H1 (cell line): Measurements from ENCODE around the gene ARPP21. TPM values are rescaled to one million over a fixed set of nuclear protein-coding genes. Genes with fewer than 3 reads are reported as not detected.

ENCODE experiments used
- CTCF ChIA-PET: fragments of 300-600 bp; sonication (Branson Sonifier 250); formaldehyde crosslinking; loops from one replicate; lab custom pipeline; 2021; ENCODE audit not compliant: partially characterized antibody; lab: Charles Lee
- POLR2A ChIA-PET: fragments of 300-600 bp; sonication (Branson Sonifier 250); formaldehyde crosslinking; loops from one replicate; lab custom pipeline; 2021; ENCODE audit warnings: inconsistent platforms; ENCODE audit not compliant: partially characterized antibody; lab: Charles Lee
- DNase-seq, 2 experiments: peaks; one replicate each; pipeline versions ENCODE4 v3.0.0 to v3.0.0-alpha.2; 2010 to 2022; ENCODE audit warnings: low spot score in 2 of 2, low read depth in 1 of 2, mixed read lengths in 1 of 2
- FAIRE-seq: peaks from 2 replicates; lab custom pipeline; 2011; peaks lifted over from hg19 to GRCh38; lab: Jason Lieb, UNC
- H2AFZ ChIP-seq: 2 replicates; pipeline ENCODE4 v1.8.1; 2012; ENCODE audit warnings: low read length, inconsistent platforms
- H2AK5ac ChIP-seq: 2 replicates; pipeline ENCODE4 v1.6.1; 2013; ENCODE audit warnings: low read depth, low read length
- H2BK120ac ChIP-seq: replicated peaks from 2 replicates; pipeline ENCODE3; 2013; ENCODE audit warnings: low read depth, low read length, inconsistent platforms
- H2BK12ac ChIP-seq: 2 replicates; pipeline ENCODE4 v1.6.1; 2013; ENCODE audit warnings: low read depth, low read length
- H2BK15ac ChIP-seq: 2 replicates; pipeline ENCODE4 v1.6.1; 2013; ENCODE audit warnings: low read length
- H2BK20ac ChIP-seq: 2 replicates; pipeline ENCODE4 v1.6.1; 2013; ENCODE audit warnings: low read length
- H2BK5ac ChIP-seq: 2 replicates; pipeline ENCODE4 v1.6.1; 2013; ENCODE audit warnings: low read depth, low read length
- H3K14ac ChIP-seq: 2 replicates; pipeline ENCODE4 v1.6.1; 2013; ENCODE audit warnings: inconsistent platforms; ENCODE audit not compliant: insufficient read length
- H3K18ac ChIP-seq: 2 replicates; pipeline ENCODE4 v1.6.1; 2013; ENCODE audit warnings: low read length; ENCODE audit errors: extremely low read depth
- H3K23ac ChIP-seq: 2 replicates; pipeline ENCODE4 v1.6.1; 2013; ENCODE audit warnings: inconsistent platforms; ENCODE audit not compliant: insufficient read length
- H3K23me2 ChIP-seq: 2 replicates; pipeline ENCODE4 v1.6.1; 2013; ENCODE audit warnings: low read depth, low read length
- H3K27ac ChIP-seq: 2 replicates; pipeline ENCODE4 v1.6.1; 2011; ENCODE audit warnings: low read depth, low read length, inconsistent platforms
- H3K27me3 ChIP-seq, 4 experiments: replicated peaks in 1 of 4; 1 replicate in 1 of 4; 2 replicates in 3 of 4; pipeline versions ENCODE4 v1.6.1 to v1.8.1; 2011 to 2013; ENCODE audit warnings: low read length in 3 of 4, mild to moderate bottlenecking in 3 of 4, inconsistent platforms in 2 of 4, mixed read lengths in 2 of 4, moderate library complexity in 1 of 4; ENCODE audit not compliant: control insufficient read depth in 3 of 4, insufficient read depth in 3 of 4; ENCODE audit errors: extremely low read depth in 1 of 4
- H3K36me3 ChIP-seq, 4 experiments: 2 replicates each; pipeline versions ENCODE4 v1.6.1 to v1.8.1; 2011 to 2013; ENCODE audit warnings: mild to moderate bottlenecking in 4 of 4, low read length in 3 of 4, moderate library complexity in 2 of 4, control low read depth in 1 of 4, inconsistent platforms in 1 of 4; ENCODE audit not compliant: insufficient read depth in 4 of 4, control insufficient read depth in 2 of 4
- H3K4ac ChIP-seq: replicated peaks from 2 replicates; pipeline ENCODE3; 2013; ENCODE audit warnings: low read length, low read depth, mixed read lengths, inconsistent platforms; ENCODE audit not compliant: insufficient read length
- H3K4me1 ChIP-seq, 4 experiments: replicated peaks in 1 of 4; 1 replicate in 1 of 4; 2 replicates in 3 of 4; pipeline versions ENCODE4 v1.6.1 to v1.8.1; 2011 to 2013; ENCODE audit warnings: low read length in 3 of 4, inconsistent platforms in 2 of 4, mixed read lengths in 1 of 4; ENCODE audit not compliant: insufficient read depth in 4 of 4, control insufficient read depth in 3 of 4
- H3K4me2 ChIP-seq, 2 experiments: 2 replicates each; pipeline versions ENCODE4 v1.6.1 to v1.8.1; 2011 to 2013; ENCODE audit warnings: low read depth in 2 of 2, low read length in 2 of 2, control low read depth in 1 of 2, inconsistent platforms in 1 of 2, mild to moderate bottlenecking in 1 of 2; ENCODE audit not compliant: insufficient read depth in 1 of 2
- H3K4me3 ChIP-seq, 4 experiments: fragments of 200-600, 300-600 bp in 1 of 4; sonication (generic), shearing (Covaris generic), sonication (Bioruptor Twin) in 1 of 4; 2 replicates each; pipeline versions ENCODE4 v1.5.1 to v1.8.1; 2011 to 2016; ENCODE audit warnings: low read length in 4 of 4, low read depth in 3 of 4, control low read depth in 2 of 4, inconsistent platforms in 2 of 4, mild to moderate bottlenecking in 2 of 4, mixed read lengths in 1 of 4, moderate library complexity in 1 of 4; ENCODE audit not compliant: insufficient read depth in 2 of 4; ENCODE audit errors: extremely low read depth in 1 of 4
- H3K56ac ChIP-seq: replicated peaks from 2 replicates; pipeline ENCODE3; 2013; ENCODE audit warnings: low read depth, mild to moderate bottlenecking, mixed read lengths, low read length, inconsistent platforms; ENCODE audit not compliant: insufficient read length
- H3K79me1 ChIP-seq: 2 replicates; pipeline ENCODE4 v1.6.1; 2013; ENCODE audit warnings: low read depth, low read length, control low read depth
- H3K79me2 ChIP-seq, 2 experiments: 2 replicates each; pipeline versions ENCODE4 v1.6.1 to v1.8.1; 2012 to 2013; ENCODE audit warnings: low read length in 2 of 2, mild to moderate bottlenecking in 2 of 2, inconsistent platforms in 1 of 2; ENCODE audit not compliant: insufficient read depth in 2 of 2, control insufficient read depth in 1 of 2
- H3K9ac ChIP-seq, 4 experiments: replicated peaks in 1 of 4; 1 replicate in 1 of 4; 2 replicates in 3 of 4; pipeline versions ENCODE4 v1.6.1 to v1.8.1; 2011 to 2013; ENCODE audit warnings: low read depth in 3 of 4, low read length in 3 of 4, control low read depth in 2 of 4, mild to moderate bottlenecking in 2 of 4, moderate library complexity in 2 of 4, inconsistent platforms in 1 of 4; ENCODE audit errors: extremely low read depth in 1 of 4
- H3K9me3 ChIP-seq, 2 experiments: 2 replicates each; pipeline versions ENCODE4 v1.6.1 to v1.8.1; 2012 to 2013; ENCODE audit warnings: mild to moderate bottlenecking in 2 of 2, moderate library complexity in 2 of 2, control low read depth in 1 of 2, inconsistent platforms in 1 of 2, low read depth in 1 of 2, low read length in 1 of 2, mixed read lengths in 1 of 2; ENCODE audit not compliant: insufficient read depth in 2 of 2
- H4K20me1 ChIP-seq, 2 experiments: replicated peaks in 1 of 2; 2 replicates each; pipeline versions ENCODE3 to v1.8.1; 2011 to 2013; ENCODE audit warnings: inconsistent platforms in 2 of 2, low read length in 2 of 2, mild to moderate bottlenecking in 1 of 2; ENCODE audit not compliant: insufficient read depth in 2 of 2, control insufficient read depth in 1 of 2
- H4K5ac ChIP-seq: 2 replicates; pipeline ENCODE4 v1.6.1; 2013; ENCODE audit warnings: low read length, low read depth, mixed read lengths, inconsistent platforms; ENCODE audit not compliant: insufficient read length
- H4K8ac ChIP-seq: 2 replicates; pipeline ENCODE4 v1.8.0; 2013; ENCODE audit warnings: mild to moderate bottlenecking, moderate library complexity, low read length, inconsistent platforms; ENCODE audit not compliant: insufficient read depth; ENCODE audit errors: extremely low read depth
- H4K91ac ChIP-seq: replicated peaks from 2 replicates; pipeline ENCODE3; 2013; ENCODE audit warnings: low read length, mixed read lengths, inconsistent platforms; ENCODE audit not compliant: insufficient read length
- POLR2A ChIP-seq, 2 experiments: IDR thresholded peaks; 1 replicate in 1 of 2; 2 replicates in 1 of 2; pipeline ENCODE4 v1.6.1; 2011; ENCODE audit warnings: low read depth in 2 of 2, low read length in 2 of 2, mild to moderate bottlenecking in 2 of 2; ENCODE audit errors: control extremely low read depth in 1 of 2
- TEAD4 ChIP-seq: IDR thresholded peaks from 2 replicates; pipeline ENCODE4 v1.6.1; 2012; ENCODE audit warnings: low read depth, low read length, inconsistent platforms, mixed read lengths
- WGBS, 2 experiments: shearing (Covaris generic) in 1 of 2; methylation state at CpG; one replicate each; pipeline versions ENCODE4 v1.1.6 to v1.1.7; 2013 to 2015; ENCODE audit warnings: low lambda C conversion rate in 2 of 2, mixed read lengths in 2 of 2, inconsistent platforms in 1 of 2, low coverage in 1 of 2, missing lambda C conversion rate in 1 of 2; ENCODE audit not compliant: insufficient replicate concordance in 2 of 2, insufficient coverage in 1 of 2, insufficient read length in 1 of 2; ENCODE audit errors: extremely low coverage in 1 of 2, missing lambda C conversion rate in 1 of 2; 5-methylcytosine and 5-hydroxymethylcytosine counted together
- polyA plus RNA-seq, 7 experiments: library from polyadenylated mRNA; depleted of rRNA in 3 of 7; stranded (reverse) in 5 of 7; unstranded in 2 of 7; fragments of >200 nt in 5 of 7; fragments of 200-250 nt in 2 of 7; gene quantifications; 1 replicate in 5 of 7; 2 replicates in 1 of 7; 4 replicates in 1 of 7; pipeline versions ENCODE4 v1.2.1 to v1.2.3, GENCODE V29; 2011 to 2013; ENCODE audit warnings: missing spikeins in 2 of 7, mixed read lengths in 2 of 7
- total RNA-seq: library from RNA; stranded (reverse); fragmentation: NEBNext Ultra II Directional; extraction: Animal tissue kit (Norgen Biotek cat#: 25700); gene quantifications from 2 replicates; pipeline ENCODE4 v1.2.1, GENCODE V29; 2021

The ARPP21 gene
- total and polyA plus RNA-seq, 2 of the 8 experiments (the other 6 are each of a cell fraction or from before 2014, with no cell fraction given), result not detected

DNA sequence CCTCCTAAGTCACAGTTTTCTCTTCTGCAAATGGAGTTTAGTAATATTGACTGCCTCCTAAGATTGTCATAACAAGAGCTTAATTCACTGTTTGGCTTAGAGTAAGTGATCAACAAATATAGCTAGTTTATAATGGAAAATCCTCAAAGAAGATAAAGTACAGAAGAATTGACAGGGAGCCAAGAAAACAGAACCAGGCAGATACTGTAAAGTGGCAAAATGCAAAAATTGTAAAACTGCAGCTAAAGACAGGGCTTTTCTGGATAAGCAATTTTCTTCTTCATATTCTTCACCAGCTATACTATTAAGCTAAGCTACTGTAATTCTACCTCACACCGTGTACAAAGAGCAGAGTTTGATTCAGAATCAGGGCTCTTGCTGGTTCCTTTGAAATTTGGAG, 148.6 kb downstream of the ARPP21 start:
- no peak overlapping the region for H2AK5ac ChIP-seq
- no peaks in the 10 kb centered on the region for H3K79me2 ChIP-seq
- H4K91ac ChIP-seq, result no peak overlapping the region
- DNase-seq, result no peak
- H2BK15ac ChIP-seq, result no peak overlapping the region
- TF ChIP-seq POLR2A (IDR thresholded peaks at IDR 0.05; ENCODE audit: control extremely low read depth in 1 of 2, low read depth in 2 of 2, low read length in 2 of 2) (no peak), TEAD4 (no peak)
- no peak overlapping the region for H4K5ac ChIP-seq
- no peaks in the 10 kb centered on the region for H3K23me2 ChIP-seq
- 89% methylated on average over 1 of the region's 1 CpG; no CpG with 5 or more reads in 1 of the 2 experiments for WGBS, 2 experiments
- no peak overlapping the region for H3K18ac ChIP-seq
- no peaks in the 10 kb centered on the region for H4K20me1 ChIP-seq
- no peak overlapping the region for H3K9ac ChIP-seq
- H3K4me1 ChIP-seq, result no peaks in the 10 kb centered on the region
- ChIA-PET POLR2A (no interaction called here), CTCF (interaction anchor here (1.1 kb wide), 1 partner anchor 9 kb away, joined by 4 read pairs; no protein-coding TSS in a partner anchor)
- no peak overlapping the region for H3K27ac ChIP-seq
- no peak overlapping the region for H3K4me3 ChIP-seq
- no peak overlapping the region for H3K4me2 ChIP-seq
- H2AFZ ChIP-seq, result no peak overlapping the region
- no peaks in the 10 kb centered on the region for H3K79me1 ChIP-seq
- no peak overlapping the region for H4K8ac ChIP-seq
- no peak overlapping the region for H3K14ac ChIP-seq
- H3K23ac ChIP-seq, result no peak overlapping the region
- H3K36me3 ChIP-seq, result no peaks in the 10 kb centered on the region
- no peak overlapping the region for H2BK12ac ChIP-seq
- no peak for FAIRE-seq
- H2BK120ac ChIP-seq, result no peak overlapping the region
- H3K27me3 ChIP-seq, result no peaks in the 10 kb centered on the region
- H3K56ac ChIP-seq, result no peak overlapping the region
- no peak overlapping the region for H3K4ac ChIP-seq
- no peak overlapping the region for H2BK5ac ChIP-seq
- no peak overlapping the region for H2BK20ac ChIP-seq
- H3K9me3 ChIP-seq, result no peaks in the 10 kb centered on the region
